Ureter (tissue), 1 donor: Measurements from ENCODE around the gene C16orf86. TPM values are rescaled to one million over a fixed set of nuclear protein-coding genes. Genes with fewer than 3 reads are reported as not detected.

ENCODE experiments used
- DNase-seq: peaks from one replicate; pipeline ENCODE4 v3.0.0-alpha.2; 2020; ENCODE audit warnings: low spot score
- total RNA-seq: library from RNA; stranded (reverse); gene quantifications from one replicate; pipeline ENCODE4 v1.2.4, GENCODE V29; 2023
- donor health status: DM: yes; HTN: yes; CAD: no.

The C16orf86 gene
- 2.7 TPM for total RNA-seq

- DNase-seq: peak; percentile 84
Measured at GRCh38 chr16:67666559-67667452, at the start of gene C16orf86, which contains the start of gene ENKD1. Gene C16orf86 (plus strand): TSS chr16:67666814. CDS start chr16:67666971, 157 bp downstream. Gene ENKD1 (minus strand): TSS chr16:67666750. CDS start chr16:67666442, 308 bp downstream.

GRCh38 chr16:67628216-67628615, 38.4 kb upstream of the C16orf86 start:
- DNase-seq: no peak

- DNase-seq: no peak
Measured at GRCh38 chr16:67632415-67633172, 34.0 kb upstream of the C16orf86 start.

- no peak for DNase-seq
Measured at GRCh38 chr16:67636713-67637112, 29.9 kb upstream of the C16orf86 start.

- no peak for DNase-seq
Measured at GRCh38 chr16:67637625-67638024, 29.0 kb upstream of the C16orf86 start.

- DNase-seq: no peak
Measured at GRCh38 chr16:67641779-67642708, 24.6 kb upstream of the C16orf86 start.

GRCh38 chr16:67644038-67644437, 22.6 kb upstream of the C16orf86 start:
- no peak for DNase-seq

GRCh38 chr16:67645397-67646121, 21.1 kb upstream of the C16orf86 start:
- no peak for DNase-seq

GRCh38 chr16:67647111-67647651, 19.4 kb upstream of the C16orf86 start:
- DNase-seq: no peak

GRCh38 chr16:67647681-67648080, 18.9 kb upstream of the C16orf86 start:
- DNase-seq: no peak

- no peak for DNase-seq
Measured at GRCh38 chr16:67648088-67648763, 18.4 kb upstream of the C16orf86 start.

- no peak for DNase-seq
Measured at GRCh38 chr16:67648764-67649407, 17.7 kb upstream of the C16orf86 start.

GRCh38 chr16:67649494-67649931, 17.1 kb upstream of the C16orf86 start:
- DNase-seq: no peak

- DNase-seq: no peak
Measured at GRCh38 chr16:67650023-67650422, 16.6 kb upstream of the C16orf86 start.

GRCh38 chr16:67651039-67651438, 15.6 kb upstream of the C16orf86 start:
- DNase-seq: no peak

GRCh38 chr16:67651847-67652246, 14.8 kb upstream of the C16orf86 start:
- DNase-seq: no peak

GRCh38 chr16:67652578-67653127, 14.0 kb upstream of the C16orf86 start:
- DNase-seq: no peak

GRCh38 chr16:67653128-67653788, 13.4 kb upstream of the C16orf86 start:
- DNase-seq: no peak
